GM12878 (cell line): ENCODE measurements around the gene ANO7. TPM values are rescaled to one million over a fixed set of nuclear protein-coding genes. Genes with fewer than 3 reads are reported as not detected.

Experiments
- ATAC-seq: fragments of 200-7000 bp; cut with Tn5 transposase; 3 replicates; pipeline ENCODE4 v1.9.1; 2020; ENCODE audit warnings: mild to moderate bottlenecking, moderate library complexity
- BruUV-seq: library from RNA; stranded (reverse); fragments of 400-500 nt; replicated peaks from 2 replicates; lab custom pipeline; 2021; lab: Mats Ljungman, UMichigan
- CTCF ChIA-PET: fragments of 300-600 bp; sonication (Branson Sonifier 250); formaldehyde crosslinking; extraction: SDS; loops from one replicate; lab custom pipeline; 2021; ENCODE audit warnings: inconsistent platforms; lab: Yijun Ruan, JAX
- POLR2A ChIA-PET: fragments of 350-600 bp; formaldehyde crosslinking; extraction: SDS; loops from one replicate; lab custom pipeline; 2021; ENCODE audit warnings: inconsistent platforms; lab: Charles Lee
- RAD21 ChIA-PET: fragments of 300-600 bp; sonication (Branson Sonifier 250); formaldehyde crosslinking; loops from one replicate; lab custom pipeline; 2023; ENCODE audit warnings: antibody characterized with exemption; ENCODE audit not compliant: unreplicated experiment; lab: Charles Lee
- SMC1A ChIA-PET: fragments of 300-600 bp; sonication (Branson Sonifier 250); formaldehyde crosslinking; loops from one replicate; lab custom pipeline; 2023; ENCODE audit not compliant: unreplicated experiment, uncharacterized antibody; lab: Charles Lee
- DNase-seq: peaks from one replicate; pipeline ENCODE4 v3.0.0-alpha.2; 2011; ENCODE audit warnings: low read depth, low spot score
- FAIRE-seq: peaks from 3 replicates; lab custom pipeline; 2011; peaks lifted over from hg19 to GRCh38; lab: Jason Lieb, UNC
- H2AFZ ChIP-seq: 2 replicates; pipeline ENCODE4 v1.6.0; 2011; ENCODE audit warnings: low read depth, low read length, control low read depth; ENCODE audit not compliant: control insufficient read depth
- H3K27ac ChIP-seq: 2 replicates; pipeline ENCODE4 v1.5.1; 2011; ENCODE audit warnings: control low read depth; ENCODE audit not compliant: control insufficient read depth, insufficient read depth
- H3K27me3 ChIP-seq, 2 experiments: replicated peaks in 1 of 2; 2 replicates each; pipeline versions ENCODE4 v1.6.0 to v1.6.1; 2011; ENCODE audit warnings: low read length in 1 of 2; ENCODE audit not compliant: control insufficient read depth in 2 of 2, insufficient read depth in 2 of 2
- H3K36me3 ChIP-seq, 2 experiments: 2 replicates each; pipeline ENCODE4 v1.5.1; 2011; ENCODE audit warnings: low read length in 1 of 2; ENCODE audit not compliant: control insufficient read depth in 2 of 2, insufficient read depth in 2 of 2
- H3K4me1 ChIP-seq: 2 replicates; pipeline ENCODE4 v1.6.1; 2011; ENCODE audit warnings: mild to moderate bottlenecking, low read length, moderate library complexity, mixed read lengths; ENCODE audit not compliant: control insufficient read depth, insufficient read depth
- H3K4me2 ChIP-seq: 2 replicates; pipeline ENCODE4 v1.6.0; 2011; ENCODE audit warnings: control low read depth; ENCODE audit not compliant: control insufficient read depth, insufficient read depth
- H3K4me3 ChIP-seq: fragments of 200-600 bp; sonication (generic); 2 replicates; pipeline ENCODE4 v1.5.1; 2016
- H3K79me2 ChIP-seq: 2 replicates; pipeline ENCODE4 v1.6.0; 2011; ENCODE audit warnings: low read length; ENCODE audit not compliant: control insufficient read depth, insufficient read depth
- H3K9ac ChIP-seq: 2 replicates; pipeline ENCODE4 v1.8.0; 2011; ENCODE audit warnings: low read length, control low read depth, mixed read lengths; ENCODE audit not compliant: control insufficient read depth, insufficient read depth
- H3K9me3 ChIP-seq: replicated peaks from 3 replicates; pipeline ENCODE4 v1.5.1; 2011; ENCODE audit warnings: mild to moderate bottlenecking, low read length; ENCODE audit not compliant: control insufficient read depth, insufficient read depth
- H4K20me1 ChIP-seq: 2 replicates; pipeline ENCODE4 v1.6.0; 2011; ENCODE audit not compliant: control insufficient read depth, insufficient read depth
- ASH2L ChIP-seq: fragments of 300-600, 200-600 bp; sonication (generic); IDR thresholded peaks from 2 replicates; pipeline ENCODE4 v1.6.1; 2017; ENCODE audit warnings: low read depth, mild to moderate bottlenecking, borderline replicate concordance
- CHD2 ChIP-seq: IDR thresholded peaks from 2 replicates; pipeline ENCODE4 v1.6.1; 2011; ENCODE audit warnings: low read depth, low read length, improper control_type of control experiment, borderline replicate concordance
- MTA3 ChIP-seq: IDR thresholded peaks from 2 replicates; pipeline ENCODE4 v1.6.1; 2012; ENCODE audit warnings: low read length, inconsistent platforms, borderline replicate concordance
- MYB ChIP-seq: fragments of 150-350 bp; IDR thresholded peaks from 2 replicates; pipeline ENCODE4 v1.6.1; 2014; ENCODE audit warnings: mild to moderate bottlenecking, low read depth, low read length, borderline replicate concordance
- SMC3 ChIP-seq: IDR thresholded peaks from 2 replicates; pipeline ENCODE4 v1.6.1; 2011; ENCODE audit warnings: low read length, improper control_type of control experiment, borderline replicate concordance
- SREBF1 ChIP-seq: IDR thresholded peaks from 2 replicates; pipeline ENCODE4 v1.6.1; 2012; ENCODE audit warnings: mild to moderate bottlenecking, low read length
- SREBF2 ChIP-seq: IDR thresholded peaks from 2 replicates; pipeline ENCODE4 v1.6.1; 2012; ENCODE audit warnings: mild to moderate bottlenecking, low read length
- SUZ12 ChIP-seq: fragments of 200-600 bp; sonication (generic); IDR thresholded peaks from one replicate; pipeline ENCODE4 v1.6.1; 2018; ENCODE audit warnings: antibody characterized with exemption, mild to moderate bottlenecking; ENCODE audit not compliant: unreplicated experiment
- WGBS: methylation state at CpG from one replicate; pipeline ENCODE4 v1.1.6; 2016; ENCODE audit warnings: low lambda C conversion rate; ENCODE audit not compliant: insufficient replicate concordance, insufficient coverage; ENCODE audit errors: missing lambda C conversion rate; 5-methylcytosine and 5-hydroxymethylcytosine counted together
- in situ Hi-C: fragments of 300-500 bp; cut with MboI; formaldehyde crosslinking; loops from 9 replicates; pipeline ENCODE4 v1.14.3; 2018; ENCODE audit warnings: mixed read lengths
- intact Hi-C: fragments of 100-400 bp; cut with micrococcal nuclease; formaldehyde crosslinking; loops from one replicate; pipeline ENCODE4 v1.14.2; 2022; ENCODE audit not compliant: unreplicated experiment
- polyA plus RNA-seq, 11 experiments: library from polyadenylated mRNA; depleted of rRNA in 4 of 11; unstranded in 6 of 11; stranded (reverse) in 5 of 11; fragments of >200 nt; fragmentation: Nextera tagmentation in 4 of 11; fragmentation: Illumina TruSeq in 1 of 11; extraction: Ambion mirVana in 4 of 11; extraction: Trizol in 1 of 11; gene quantifications; 1 replicate in 1 of 11; 2 replicates in 10 of 11; pipeline versions ENCODE4 v1.2.1 to v1.2.3, GENCODE V29; 2011 to 2016; ENCODE audit warnings: inconsistent platforms in 2 of 11, missing spikeins in 2 of 11, low read depth in 1 of 11
- total RNA-seq, 4 experiments: library from RNA; depleted of rRNA in 3 of 4; stranded (reverse); fragments of >200 nt in 3 of 4; fragmentation: Illumina TruSeq in 1 of 4; extraction: Trizol in 1 of 4; gene quantifications; 2 replicates each; pipeline versions ENCODE4 v1.2.1 to v1.2.3, GENCODE V29; 2013 to 2021
- TF ChIP-seq, protein P1 (sequence below): IDR thresholded peaks from 2 replicates; pipeline ENCODE4 v1.6.1; 2012; ENCODE audit warnings: low read depth, low read length, improper control_type of control experiment
- TF ChIP-seq, protein P2 (sequence below): fragments of 150-350 bp; IDR thresholded peaks from 2 replicates; pipeline ENCODE4 v1.6.1; 2014; ENCODE audit warnings: mild to moderate bottlenecking, low read depth, low read length
- TF ChIP-seq, protein P3 (sequence below): IDR thresholded peaks from 2 replicates; pipeline ENCODE4 v1.6.1; 2012; ENCODE audit warnings: low read length, inconsistent platforms
- TF ChIP-seq, protein P4 (sequence below): fragments of 450-650 bp; IDR thresholded peaks from 2 replicates; pipeline ENCODE4 v1.6.1; 2017; ENCODE audit warnings: mild to moderate bottlenecking, low read depth, inconsistent platforms; ENCODE audit not compliant: poor library complexity, severe bottlenecking
- TF ChIP-seq, protein P5 (sequence below): fragments of 450-650 bp; IDR thresholded peaks from 2 replicates; pipeline ENCODE4 v1.6.1; 2018; ENCODE audit warnings: mild to moderate bottlenecking, low read depth, moderate library complexity; ENCODE audit not compliant: partially characterized antibody

The ANO7 gene
- total and polyA plus RNA-seq, 10 of the 15 experiments (the other 5 are each of a cell fraction or from before 2014, with no cell fraction given): 0.08 to 1.4 (median 0.44) TPM

DNA sequence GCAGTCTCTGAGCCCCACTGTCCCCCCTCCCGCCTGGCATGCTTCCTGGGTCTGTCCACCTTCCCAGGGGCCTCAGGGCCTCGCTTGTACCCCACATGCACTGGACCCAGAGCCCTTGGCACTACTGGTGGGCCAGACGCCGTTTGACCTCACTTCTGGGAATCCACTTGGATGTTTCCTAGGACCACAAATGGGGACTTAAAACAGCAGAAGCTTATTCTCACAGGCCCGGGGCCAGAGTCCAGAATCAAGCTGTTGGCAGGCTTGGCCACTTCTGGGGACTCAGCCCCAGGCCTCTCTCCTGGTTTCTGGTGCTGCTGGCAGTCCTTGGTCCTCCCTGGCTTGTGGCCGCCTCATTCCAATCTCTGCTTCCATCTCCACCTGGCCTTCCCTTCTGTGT lies 19.6 kb downstream of the ANO7 start:
- no peak overlapping the region for H3K27ac ChIP-seq
- H3K27me3 ChIP-seq: no peaks in the 10 kb centered on the region
- BruUV-seq: no TSS peak
- H3K4me2 ChIP-seq: no peak overlapping the region
- H3K4me1 ChIP-seq: no peaks in the 10 kb centered on the region
- no peaks in the 10 kb centered on the region for H3K9me3 ChIP-seq
- no peak for TF ChIP-seq CHD2
- no peak for TF ChIP-seq MTA3
- TF ChIP-seq, protein P1, sequence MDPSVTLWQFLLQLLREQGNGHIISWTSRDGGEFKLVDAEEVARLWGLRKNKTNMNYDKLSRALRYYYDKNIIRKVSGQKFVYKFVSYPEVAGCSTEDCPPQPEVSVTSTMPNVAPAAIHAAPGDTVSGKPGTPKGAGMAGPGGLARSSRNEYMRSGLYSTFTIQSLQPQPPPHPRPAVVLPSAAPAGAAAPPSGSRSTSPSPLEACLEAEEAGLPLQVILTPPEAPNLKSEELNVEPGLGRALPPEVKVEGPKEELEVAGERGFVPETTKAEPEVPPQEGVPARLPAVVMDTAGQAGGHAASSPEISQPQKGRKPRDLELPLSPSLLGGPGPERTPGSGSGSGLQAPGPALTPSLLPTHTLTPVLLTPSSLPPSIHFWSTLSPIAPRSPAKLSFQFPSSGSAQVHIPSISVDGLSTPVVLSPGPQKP: no peak
- TF ChIP-seq, protein P2, sequence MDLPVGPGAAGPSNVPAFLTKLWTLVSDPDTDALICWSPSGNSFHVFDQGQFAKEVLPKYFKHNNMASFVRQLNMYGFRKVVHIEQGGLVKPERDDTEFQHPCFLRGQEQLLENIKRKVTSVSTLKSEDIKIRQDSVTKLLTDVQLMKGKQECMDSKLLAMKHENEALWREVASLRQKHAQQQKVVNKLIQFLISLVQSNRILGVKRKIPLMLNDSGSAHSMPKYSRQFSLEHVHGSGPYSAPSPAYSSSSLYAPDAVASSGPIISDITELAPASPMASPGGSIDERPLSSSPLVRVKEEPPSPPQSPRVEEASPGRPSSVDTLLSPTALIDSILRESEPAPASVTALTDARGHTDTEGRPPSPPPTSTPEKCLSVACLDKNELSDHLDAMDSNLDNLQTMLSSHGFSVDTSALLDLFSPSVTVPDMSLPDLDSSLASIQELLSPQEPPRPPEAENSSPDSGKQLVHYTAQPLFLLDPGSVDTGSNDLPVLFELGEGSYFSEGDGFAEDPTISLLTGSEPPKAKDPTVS: no peak
- TF ChIP-seq SUZ12: no peak
- TF ChIP-seq SREBF1: no peak
- TF ChIP-seq, protein P3, sequence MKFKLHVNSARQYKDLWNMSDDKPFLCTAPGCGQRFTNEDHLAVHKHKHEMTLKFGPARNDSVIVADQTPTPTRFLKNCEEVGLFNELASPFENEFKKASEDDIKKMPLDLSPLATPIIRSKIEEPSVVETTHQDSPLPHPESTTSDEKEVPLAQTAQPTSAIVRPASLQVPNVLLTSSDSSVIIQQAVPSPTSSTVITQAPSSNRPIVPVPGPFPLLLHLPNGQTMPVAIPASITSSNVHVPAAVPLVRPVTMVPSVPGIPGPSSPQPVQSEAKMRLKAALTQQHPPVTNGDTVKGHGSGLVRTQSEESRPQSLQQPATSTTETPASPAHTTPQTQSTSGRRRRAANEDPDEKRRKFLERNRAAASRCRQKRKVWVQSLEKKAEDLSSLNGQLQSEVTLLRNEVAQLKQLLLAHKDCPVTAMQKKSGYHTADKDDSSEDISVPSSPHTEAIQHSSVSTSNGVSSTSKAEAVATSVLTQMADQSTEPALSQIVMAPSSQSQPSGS: no peak
- TF ChIP-seq, protein P4, sequence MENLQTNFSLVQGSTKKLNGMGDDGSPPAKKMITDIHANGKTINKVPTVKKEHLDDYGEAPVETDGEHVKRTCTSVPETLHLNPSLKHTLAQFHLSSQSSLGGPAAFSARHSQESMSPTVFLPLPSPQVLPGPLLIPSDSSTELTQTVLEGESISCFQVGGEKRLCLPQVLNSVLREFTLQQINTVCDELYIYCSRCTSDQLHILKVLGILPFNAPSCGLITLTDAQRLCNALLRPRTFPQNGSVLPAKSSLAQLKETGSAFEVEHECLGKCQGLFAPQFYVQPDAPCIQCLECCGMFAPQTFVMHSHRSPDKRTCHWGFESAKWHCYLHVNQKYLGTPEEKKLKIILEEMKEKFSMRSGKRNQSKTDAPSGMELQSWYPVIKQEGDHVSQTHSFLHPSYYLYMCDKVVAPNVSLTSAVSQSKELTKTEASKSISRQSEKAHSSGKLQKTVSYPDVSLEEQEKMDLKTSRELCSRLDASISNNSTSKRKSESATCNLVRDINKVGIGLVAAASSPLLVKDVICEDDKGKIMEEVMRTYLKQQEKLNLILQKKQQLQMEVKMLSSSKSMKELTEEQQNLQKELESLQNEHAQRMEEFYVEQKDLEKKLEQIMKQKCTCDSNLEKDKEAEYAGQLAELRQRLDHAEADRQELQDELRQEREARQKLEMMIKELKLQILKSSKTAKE: no peak
- TF ChIP-seq SMC3: no peak
- TF ChIP-seq, protein P5, sequence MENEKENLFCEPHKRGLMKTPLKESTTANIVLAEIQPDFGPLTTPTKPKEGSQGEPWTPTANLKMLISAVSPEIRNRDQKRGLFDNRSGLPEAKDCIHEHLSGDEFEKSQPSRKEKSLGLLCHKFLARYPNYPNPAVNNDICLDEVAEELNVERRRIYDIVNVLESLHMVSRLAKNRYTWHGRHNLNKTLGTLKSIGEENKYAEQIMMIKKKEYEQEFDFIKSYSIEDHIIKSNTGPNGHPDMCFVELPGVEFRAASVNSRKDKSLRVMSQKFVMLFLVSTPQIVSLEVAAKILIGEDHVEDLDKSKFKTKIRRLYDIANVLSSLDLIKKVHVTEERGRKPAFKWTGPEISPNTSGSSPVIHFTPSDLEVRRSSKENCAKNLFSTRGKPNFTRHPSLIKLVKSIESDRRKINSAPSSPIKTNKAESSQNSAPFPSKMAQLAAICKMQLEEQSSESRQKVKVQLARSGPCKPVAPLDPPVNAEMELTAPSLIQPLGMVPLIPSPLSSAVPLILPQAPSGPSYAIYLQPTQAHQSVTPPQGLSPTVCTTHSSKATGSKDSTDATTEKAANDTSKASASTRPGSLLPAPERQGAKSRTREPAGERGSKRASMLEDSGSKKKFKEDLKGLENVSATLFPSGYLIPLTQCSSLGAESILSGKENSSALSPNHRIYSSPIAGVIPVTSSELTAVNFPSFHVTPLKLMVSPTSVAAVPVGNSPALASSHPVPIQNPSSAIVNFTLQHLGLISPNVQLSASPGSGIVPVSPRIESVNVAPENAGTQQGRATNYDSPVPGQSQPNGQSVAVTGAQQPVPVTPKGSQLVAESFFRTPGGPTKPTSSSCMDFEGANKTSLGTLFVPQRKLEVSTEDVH: no peak
- no peak for TF ChIP-seq MYB
- no peak for TF ChIP-seq SREBF2
- TF ChIP-seq ASH2L: no peak
- intact Hi-C loops (no loop called here), in situ Hi-C loops (no loop called here)
- no peaks in the 10 kb centered on the region for H4K20me1 ChIP-seq
- no peak overlapping the region for H2AFZ ChIP-seq
- no peak for DNase-seq
- no peaks in the 10 kb centered on the region for H3K79me2 ChIP-seq
- 27% methylated on average over 6 of the region's 6 CpGs for WGBS
- SMC1A ChIA-PET: interaction anchor here (1.9 kb wide), 1 partner anchor 11 kb away, joined by 5 read pairs; no protein-coding TSS in a partner anchor
- RAD21 ChIA-PET: no interaction called here
- ATAC-seq: no peak; the same call in 2 of the 3 replicates
- no peak overlapping the region for H3K9ac ChIP-seq
- no peaks in the 10 kb centered on the region for H3K36me3 ChIP-seq
- CTCF ChIA-PET: interaction anchor here (1.2 kb wide), 1 partner anchor 129 kb away, joined by 4 read pairs; no protein-coding TSS in a partner anchor
- FAIRE-seq: no peak
- POLR2A ChIA-PET: no interaction called here
- no peak overlapping the region for H3K4me3 ChIP-seq
